Panc1 (cell line): Measurements from ENCODE around the gene FHL2. TPM values are rescaled to one million over a fixed set of nuclear protein-coding genes. Genes with fewer than 3 reads are reported as not detected.
A peak's percentile ranks its signal among the peaks of the same experiment; 100 is the strongest.

ENCODE experiments used
- ATAC-seq: fragments of 200-7000 bp; cut with Tn5 transposase; 2 replicates; pipeline ENCODE4 v1.9.1; 2020; ENCODE audit warnings: mild to moderate bottlenecking, moderate library complexity
- BruUV-seq: library from RNA; stranded (reverse); fragments of 400-500 nt; replicated peaks from 2 replicates; lab custom pipeline; 2021; lab: Mats Ljungman, UMichigan
- CTCF ChIA-PET: fragments of 300-600 bp; sonication (Branson Sonifier 250); formaldehyde crosslinking; loops from one replicate; lab custom pipeline; 2022; ENCODE audit warnings: antibody characterized with exemption; lab: Charles Lee
- POLR2A ChIA-PET: fragments of 300-600 bp; sonication (Branson Sonifier 250); formaldehyde crosslinking; loops from one replicate; lab custom pipeline; 2022; ENCODE audit warnings: antibody characterized with exemption; lab: Charles Lee
- DNase-seq: peaks from one replicate; pipeline ENCODE4 v3.0.0-alpha.2; 2010; ENCODE audit warnings: low read depth, low spot score
- H3K27ac ChIP-seq: 2 replicates; pipeline ENCODE4 v1.5.1; 2011; ENCODE audit warnings: mild to moderate bottlenecking, low read length, inconsistent platforms
- H3K27me3 ChIP-seq: fragments of 200-500 bp; sonication (Bioruptor generic); 2 replicates; pipeline ENCODE4 v1.6.0; 2014; ENCODE audit warnings: low read length, inconsistent platforms; ENCODE audit not compliant: control insufficient read depth, insufficient read depth
- H3K36me3 ChIP-seq: fragments of 200-500 bp; sonication (Bioruptor generic); 2 replicates; pipeline ENCODE4 v1.5.1; 2014; ENCODE audit warnings: inconsistent platforms, mild to moderate bottlenecking, low read length, moderate library complexity; ENCODE audit not compliant: control insufficient read depth, insufficient read depth
- H3K4me1 ChIP-seq: 2 replicates; pipeline ENCODE4 v1.5.1; 2011; ENCODE audit warnings: inconsistent platforms, mild to moderate bottlenecking, low read length, moderate library complexity; ENCODE audit not compliant: control insufficient read depth, insufficient read depth
- H3K4me3 ChIP-seq, 2 experiments: 2 replicates each; pipeline ENCODE4 v1.5.1; 2011 to 2012; ENCODE audit warnings: low read depth in 2 of 2, low read length in 2 of 2, mild to moderate bottlenecking in 2 of 2, inconsistent platforms in 1 of 2, moderate library complexity in 1 of 2
- H3K9me3 ChIP-seq: fragments of 200-500 bp; sonication (Bioruptor generic); 2 replicates; pipeline ENCODE4 v1.5.1; 2014; ENCODE audit warnings: low read depth, mild to moderate bottlenecking, inconsistent platforms, low read length, moderate library complexity; ENCODE audit not compliant: control insufficient read depth, insufficient read depth
- POLR2AphosphoS5 ChIP-seq: IDR thresholded peaks from 2 replicates; pipeline ENCODE4 v1.6.1; 2012; ENCODE audit warnings: mild to moderate bottlenecking, low read depth, low read length, moderate library complexity
- SIN3A ChIP-seq: IDR thresholded peaks from 2 replicates; pipeline ENCODE4 v1.6.1; 2012; ENCODE audit warnings: low read depth, mild to moderate bottlenecking, low read length, moderate library complexity, borderline replicate concordance; ENCODE audit not compliant: insufficient read depth
- TCF7L2 ChIP-seq: IDR thresholded peaks from 2 replicates; pipeline ENCODE4 v1.6.1; 2011; ENCODE audit warnings: mild to moderate bottlenecking, low read depth, low read length, inconsistent platforms
- in situ Hi-C: cut with HindIII; loops from 2 replicates; pipeline ENCODE4 v1.10.0; 2016; ENCODE audit warnings: low sequenced_read_pairs, low pct_unique_long_range_greater_than_20kb
- intact Hi-C: fragments of 100-400 bp; cut with micrococcal nuclease; formaldehyde crosslinking; loops from one replicate; pipeline ENCODE4 v1.10.0; 2022; ENCODE audit not compliant: unreplicated experiment
- total RNA-seq: library from RNA; stranded (reverse); gene quantifications from one replicate; pipeline ENCODE4 v1.2.1, GENCODE V29; 2021; ENCODE audit not compliant: unreplicated experiment
- TF ChIP-seq, protein P1 (sequence below): fragments of 450-650 bp; IDR thresholded peaks from 2 replicates; pipeline ENCODE4 v1.5.1; 2017; ENCODE audit warnings: mild to moderate bottlenecking
- TF ChIP-seq, protein P2 (sequence below), 2 experiments: IDR thresholded peaks; 2 replicates each; pipeline ENCODE4 v1.6.1; 2011 to 2012; ENCODE audit warnings: low read depth in 2 of 2, control low read depth in 1 of 2, low read length in 1 of 2, mild to moderate bottlenecking in 1 of 2, moderate library complexity in 1 of 2; ENCODE audit not compliant: insufficient read depth in 1 of 2

FHL2 gene
- total RNA-seq, 1 experiment from 2014 or later: 378 TPM

- Histone ChIP-seq H3K36me3 (no peaks in the 10 kb centered on the region), H3K9me3 (no peaks in the 10 kb centered on the region), H3K27ac (peak overlapping the region; percentile 100), H3K4me1 (peaks cover 25% of the 10 kb centered on the region), H3K27me3 (no peaks in the 10 kb centered on the region), H3K4me3 (no peak overlapping the region)
- ChIA-PET POLR2A (interaction anchor here (0.5 kb wide), 1 partner anchor 112 kb away, joined by 3 read pairs; no protein-coding TSS in a partner anchor), CTCF (no interaction called here)
- no TSS peak for BruUV-seq
- in situ Hi-C loops: no loop called here
- no peak for ATAC-seq
- no peak for TF ChIP-seq POLR2AphosphoS5
- no peak for TF ChIP-seq TCF7L2
- TF ChIP-seq, protein P1, sequence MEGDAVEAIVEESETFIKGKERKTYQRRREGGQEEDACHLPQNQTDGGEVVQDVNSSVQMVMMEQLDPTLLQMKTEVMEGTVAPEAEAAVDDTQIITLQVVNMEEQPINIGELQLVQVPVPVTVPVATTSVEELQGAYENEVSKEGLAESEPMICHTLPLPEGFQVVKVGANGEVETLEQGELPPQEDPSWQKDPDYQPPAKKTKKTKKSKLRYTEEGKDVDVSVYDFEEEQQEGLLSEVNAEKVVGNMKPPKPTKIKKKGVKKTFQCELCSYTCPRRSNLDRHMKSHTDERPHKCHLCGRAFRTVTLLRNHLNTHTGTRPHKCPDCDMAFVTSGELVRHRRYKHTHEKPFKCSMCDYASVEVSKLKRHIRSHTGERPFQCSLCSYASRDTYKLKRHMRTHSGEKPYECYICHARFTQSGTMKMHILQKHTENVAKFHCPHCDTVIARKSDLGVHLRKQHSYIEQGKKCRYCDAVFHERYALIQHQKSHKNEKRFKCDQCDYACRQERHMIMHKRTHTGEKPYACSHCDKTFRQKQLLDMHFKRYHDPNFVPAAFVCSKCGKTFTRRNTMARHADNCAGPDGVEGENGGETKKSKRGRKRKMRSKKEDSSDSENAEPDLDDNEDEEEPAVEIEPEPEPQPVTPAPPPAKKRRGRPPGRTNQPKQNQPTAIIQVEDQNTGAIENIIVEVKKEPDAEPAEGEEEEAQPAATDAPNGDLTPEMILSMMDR: no peak
- no peak for TF ChIP-seq SIN3A
- TF ChIP-seq, protein P2, sequence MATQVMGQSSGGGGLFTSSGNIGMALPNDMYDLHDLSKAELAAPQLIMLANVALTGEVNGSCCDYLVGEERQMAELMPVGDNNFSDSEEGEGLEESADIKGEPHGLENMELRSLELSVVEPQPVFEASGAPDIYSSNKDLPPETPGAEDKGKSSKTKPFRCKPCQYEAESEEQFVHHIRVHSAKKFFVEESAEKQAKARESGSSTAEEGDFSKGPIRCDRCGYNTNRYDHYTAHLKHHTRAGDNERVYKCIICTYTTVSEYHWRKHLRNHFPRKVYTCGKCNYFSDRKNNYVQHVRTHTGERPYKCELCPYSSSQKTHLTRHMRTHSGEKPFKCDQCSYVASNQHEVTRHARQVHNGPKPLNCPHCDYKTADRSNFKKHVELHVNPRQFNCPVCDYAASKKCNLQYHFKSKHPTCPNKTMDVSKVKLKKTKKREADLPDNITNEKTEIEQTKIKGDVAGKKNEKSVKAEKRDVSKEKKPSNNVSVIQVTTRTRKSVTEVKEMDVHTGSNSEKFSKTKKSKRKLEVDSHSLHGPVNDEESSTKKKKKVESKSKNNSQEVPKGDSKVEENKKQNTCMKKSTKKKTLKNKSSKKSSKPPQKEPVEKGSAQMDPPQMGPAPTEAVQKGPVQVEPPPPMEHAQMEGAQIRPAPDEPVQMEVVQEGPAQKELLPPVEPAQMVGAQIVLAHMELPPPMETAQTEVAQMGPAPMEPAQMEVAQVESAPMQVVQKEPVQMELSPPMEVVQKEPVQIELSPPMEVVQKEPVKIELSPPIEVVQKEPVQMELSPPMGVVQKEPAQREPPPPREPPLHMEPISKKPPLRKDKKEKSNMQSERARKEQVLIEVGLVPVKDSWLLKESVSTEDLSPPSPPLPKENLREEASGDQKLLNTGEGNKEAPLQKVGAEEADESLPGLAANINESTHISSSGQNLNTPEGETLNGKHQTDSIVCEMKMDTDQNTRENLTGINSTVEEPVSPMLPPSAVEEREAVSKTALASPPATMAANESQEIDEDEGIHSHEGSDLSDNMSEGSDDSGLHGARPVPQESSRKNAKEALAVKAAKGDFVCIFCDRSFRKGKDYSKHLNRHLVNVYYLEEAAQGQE (IDR thresholded peaks at IDR 0.05; ENCODE audit: insufficient read depth in 1 of 2, low read depth in 2 of 2, low read length in 1 of 2): no peak
- intact Hi-C loops: no loop called here
- no peak for DNase-seq
These were observed 13.7 kb upstream of the FHL2 start for GRCh38 chr2:105412584-105412983.

DNA sequence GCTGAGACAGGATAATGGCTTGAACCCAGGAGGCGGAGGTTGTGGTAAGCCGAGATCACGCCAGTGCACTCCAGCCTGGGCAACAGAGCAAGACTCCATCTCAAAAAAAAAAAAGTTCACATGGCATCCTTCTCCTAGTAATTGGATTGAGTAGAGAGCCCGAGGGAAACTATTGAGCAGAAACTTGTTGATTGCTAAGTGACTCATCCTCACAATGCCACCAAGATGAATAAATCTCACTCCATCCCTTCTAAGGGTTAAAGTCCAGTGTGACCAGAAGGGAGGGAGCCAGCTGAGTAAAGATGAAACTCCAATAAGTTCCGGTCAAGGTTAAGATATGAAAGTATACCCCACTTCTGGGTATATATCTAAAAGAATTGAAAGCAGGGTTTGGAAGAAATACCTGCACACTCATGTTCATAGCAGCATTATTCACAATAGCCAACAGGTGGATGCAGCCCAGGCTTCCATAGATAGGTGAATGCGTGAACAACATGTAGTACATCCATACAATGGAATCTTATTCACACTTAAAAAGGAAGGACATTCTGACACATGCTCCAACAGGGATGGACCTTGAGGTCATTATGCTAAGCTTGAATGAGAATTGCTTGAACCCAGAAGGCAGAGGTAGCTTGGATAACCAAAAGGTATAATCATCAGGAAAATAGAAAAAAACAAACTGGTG, 13.0 kb upstream of the FHL2 start:
- intact Hi-C loops: no loop called here
- H3K4me1 ChIP-seq: peaks cover 25% of the 10 kb centered on the region
- no TSS peak for BruUV-seq
- DNase-seq: no peak
- in situ Hi-C loops: no loop called here
- H3K9me3 ChIP-seq: no peaks in the 10 kb centered on the region
- CTCF ChIA-PET: no interaction called here
- ATAC-seq: no peak
- H3K27me3 ChIP-seq: no peaks in the 10 kb centered on the region
- peak overlapping the region; percentile 100 for H3K27ac ChIP-seq
- no peak overlapping the region for H3K4me3 ChIP-seq
- TF ChIP-seq, protein P1: no peak
- no peak for TF ChIP-seq SIN3A
- TF ChIP-seq TCF7L2: no peak
- TF ChIP-seq, protein P2 (IDR thresholded peaks at IDR 0.05; ENCODE audit: insufficient read depth in 1 of 2, low read depth in 2 of 2, low read length in 1 of 2): no peak
- TF ChIP-seq POLR2AphosphoS5: no peak
- POLR2A ChIA-PET: interaction anchor here (0.5 to 0.7 kb wide), 2 partner anchors 22 to 112 kb away, joined by 3 to 6 read pairs; no protein-coding TSS in a partner anchor
- no peaks in the 10 kb centered on the region for H3K36me3 ChIP-seq
